Neural cell (in vitro differentiated cells): ENCODE data around the gene CCDC185.

Experiments used
- EZH2 ChIP-seq: fragments of 200-600, 300-800 bp; shearing (Covaris generic), sonication (generic); IDR thresholded peaks from 2 replicates; pipeline ENCODE4 v1.6.1; 2014; ENCODE audit warnings: antibody characterized with exemption, low read length, borderline replicate concordance, mild to moderate bottlenecking; ENCODE audit not compliant: insufficient read depth, poor library complexity, severe bottlenecking
- REST ChIP-seq: IDR thresholded peaks from 2 replicates; pipeline ENCODE4 v1.6.1; 2012; ENCODE audit warnings: borderline replicate concordance

GRCh38 chr1:223343692-223344091 lies 49.5 kb upstream of the CCDC185 start:
- TF ChIP-seq EZH2 (no peak), REST (no peak)
